GM10847 (cell line): ENCODE results near the gene TBC1D4.

Source experiments
- POLR2A ChIP-seq: IDR thresholded peaks from 2 replicates; pipeline ENCODE4 v1.6.1; 2011; ENCODE audit not compliant: insufficient read length; ENCODE audit errors: extremely low read depth

Gene TBC1D4

DNA sequence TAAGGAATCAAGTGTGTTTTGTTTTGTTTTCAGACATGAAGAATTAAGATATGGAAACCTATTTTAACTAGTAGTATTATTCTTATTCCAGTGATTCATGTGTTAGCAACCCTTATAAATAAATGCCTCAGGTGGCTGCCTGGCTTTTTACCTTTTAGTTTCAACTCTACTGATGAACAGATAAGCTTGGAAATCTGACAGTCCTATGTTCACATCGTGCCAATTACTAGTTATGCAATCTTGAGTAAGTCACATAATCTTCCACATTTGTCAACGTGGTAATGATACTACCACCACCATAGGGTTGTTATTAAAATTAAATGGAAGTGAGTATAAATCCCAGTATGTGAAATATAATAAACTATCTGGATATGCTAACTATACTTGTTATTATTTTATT, 64.3 kb downstream of the TBC1D4 start:
- TF ChIP-seq POLR2A = no peak

DNA sequence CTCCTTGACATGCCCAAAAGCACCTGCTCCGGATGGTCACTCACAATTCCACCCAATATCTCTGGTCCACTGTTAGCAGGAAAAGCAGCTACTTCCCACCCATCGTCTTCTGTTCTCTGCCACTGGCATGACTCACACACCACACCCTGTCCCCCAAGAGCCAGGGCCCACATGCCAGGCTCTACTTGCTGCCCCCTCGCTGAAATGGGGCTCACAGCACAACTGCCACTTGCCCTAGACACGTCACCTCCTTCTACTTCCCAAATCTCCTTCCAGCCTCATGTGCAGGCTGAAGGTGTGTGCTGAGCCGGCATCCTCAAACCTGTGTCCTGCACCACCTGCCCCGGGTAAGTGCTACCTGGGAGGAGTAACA, 65.0 kb downstream of the TBC1D4 start:
- TF ChIP-seq POLR2A = no peak

DNA sequence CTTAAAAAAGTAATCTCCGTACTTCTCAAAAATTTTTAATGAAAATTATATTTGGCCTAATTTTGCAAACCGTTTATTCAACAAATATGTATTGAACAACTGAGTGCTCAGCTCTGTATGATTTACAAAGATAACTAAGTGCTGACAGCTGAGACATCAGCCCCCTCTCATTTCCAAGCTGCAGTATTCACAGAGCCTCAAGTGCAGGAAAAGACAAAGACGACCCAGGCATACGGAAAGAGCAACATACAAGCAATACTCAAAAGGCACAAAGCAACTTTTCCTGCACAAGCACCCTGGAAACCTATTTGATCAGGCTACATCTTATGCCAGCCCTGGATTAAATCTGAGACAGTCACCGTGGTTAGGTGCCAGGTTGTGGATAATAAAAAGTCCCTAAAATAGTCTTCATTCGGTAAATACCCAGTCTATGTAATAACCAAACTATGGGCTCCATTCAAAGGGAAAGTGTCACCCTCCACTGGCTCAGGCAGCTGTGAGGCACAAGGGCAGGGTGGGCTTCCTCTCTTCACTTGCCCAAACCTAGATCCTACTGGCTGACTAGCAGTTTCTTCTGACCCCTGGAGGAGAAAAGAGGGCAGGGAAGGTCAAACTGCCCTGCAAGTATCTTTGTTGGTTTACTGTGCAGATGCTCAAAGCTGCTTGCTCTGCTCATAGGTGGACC, 65.5 kb downstream of the TBC1D4 start:
- no peak for TF ChIP-seq POLR2A

DNA sequence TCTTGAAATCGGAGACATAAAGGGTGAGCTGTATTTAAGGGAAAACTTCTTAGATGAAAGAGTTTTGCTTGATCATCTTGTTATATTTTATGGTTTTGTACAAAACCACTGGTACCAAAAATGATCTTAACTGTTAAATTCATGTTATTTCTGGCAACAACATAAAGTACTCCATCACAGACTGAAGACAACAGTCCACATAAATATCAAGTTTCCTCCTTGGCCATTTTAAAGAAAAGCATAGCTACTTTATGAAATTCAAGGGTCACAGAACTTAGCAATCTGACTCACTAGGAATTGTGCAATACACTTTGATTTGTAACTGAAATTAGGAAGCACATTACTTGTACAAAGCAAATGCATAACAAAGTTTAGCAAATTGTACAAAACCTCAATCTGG, 66.3 kb downstream of the TBC1D4 start:
- no peak for TF ChIP-seq POLR2A

DNA sequence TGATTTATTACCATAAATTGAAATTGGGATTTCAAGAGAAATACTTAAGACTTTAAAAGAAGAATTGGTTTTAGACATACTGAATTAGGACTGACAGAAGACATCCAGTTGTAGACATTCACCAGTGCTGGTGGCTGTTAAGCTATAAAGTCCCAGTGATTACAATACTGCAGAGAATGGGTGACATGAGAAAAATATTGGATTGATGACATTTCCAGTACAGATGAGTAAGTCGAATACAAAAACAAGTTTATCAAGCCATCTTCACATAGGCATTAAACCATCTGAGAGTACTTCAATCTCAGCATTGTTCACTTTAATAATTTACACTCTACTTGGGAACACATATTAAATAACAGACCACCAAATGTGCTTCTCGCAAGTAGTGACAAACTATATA, 66.8 kb downstream of the TBC1D4 start:
- TF ChIP-seq POLR2A = no peak

DNA sequence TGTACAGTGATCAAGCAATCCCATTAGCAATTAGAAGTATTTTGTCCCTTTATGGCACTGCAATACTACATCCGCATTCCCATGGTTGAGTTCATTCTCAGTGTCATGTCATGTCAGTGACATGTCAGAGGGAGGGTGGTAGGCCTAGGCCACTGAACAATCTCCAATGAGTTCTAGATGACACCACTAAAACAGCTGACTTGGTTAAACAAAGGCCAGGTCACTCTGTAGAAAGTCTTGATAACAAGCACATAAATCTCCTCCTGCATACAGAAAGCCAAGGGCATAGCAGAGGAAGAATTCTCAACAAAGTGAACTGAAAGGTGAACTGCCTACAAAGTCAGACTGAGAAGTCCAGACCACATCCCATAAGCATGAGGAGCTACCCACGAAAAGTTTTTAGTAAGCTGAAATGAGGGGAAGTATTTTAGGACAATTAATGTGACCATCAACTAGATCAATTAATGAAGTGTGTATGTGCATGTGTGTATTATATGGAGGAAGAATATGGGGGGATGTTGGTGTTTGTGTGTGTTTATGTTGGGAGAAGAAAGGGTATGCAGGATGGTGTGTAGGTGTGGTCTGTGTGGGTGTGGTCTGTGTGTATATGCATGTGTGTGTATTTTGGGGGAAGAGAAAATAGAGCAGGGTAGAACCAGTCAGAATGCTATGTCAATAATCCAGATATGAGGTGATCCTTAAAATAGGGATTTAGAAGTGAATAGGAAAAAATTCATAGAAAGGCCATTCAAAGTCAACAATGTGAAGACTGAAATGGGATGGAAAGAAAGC, 67.7 kb downstream of the TBC1D4 start:
- TF ChIP-seq POLR2A = no peak

DNA sequence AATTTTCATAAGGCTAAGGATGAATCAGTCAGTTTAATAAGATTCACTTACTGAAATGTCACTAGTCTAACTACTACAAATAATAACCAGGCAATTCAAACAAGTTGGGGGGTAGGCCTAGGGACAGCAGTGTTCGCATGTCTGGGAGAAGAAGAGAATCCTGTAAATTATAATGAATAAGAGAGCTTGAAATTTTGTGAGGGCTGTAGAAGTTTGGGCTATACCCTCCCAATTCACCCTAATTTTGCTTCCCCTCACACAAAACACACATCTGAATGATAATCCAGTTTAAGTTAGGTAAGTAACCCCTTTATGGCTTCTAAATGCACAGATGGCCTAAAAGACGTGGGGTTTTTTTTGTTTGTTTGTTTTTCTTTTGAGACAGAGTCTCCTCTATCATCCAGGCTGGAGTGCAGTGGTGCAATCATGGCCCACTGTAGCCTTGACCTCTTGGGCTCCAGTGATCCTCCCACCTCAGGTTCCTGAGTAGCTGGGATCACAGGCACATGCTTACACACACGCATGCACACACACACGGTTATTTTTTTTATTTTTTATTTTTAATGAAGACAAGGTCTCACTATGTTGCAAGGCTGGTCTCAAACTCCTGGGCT, 69.9 kb downstream of the TBC1D4 start:
- no peak for TF ChIP-seq POLR2A

DNA sequence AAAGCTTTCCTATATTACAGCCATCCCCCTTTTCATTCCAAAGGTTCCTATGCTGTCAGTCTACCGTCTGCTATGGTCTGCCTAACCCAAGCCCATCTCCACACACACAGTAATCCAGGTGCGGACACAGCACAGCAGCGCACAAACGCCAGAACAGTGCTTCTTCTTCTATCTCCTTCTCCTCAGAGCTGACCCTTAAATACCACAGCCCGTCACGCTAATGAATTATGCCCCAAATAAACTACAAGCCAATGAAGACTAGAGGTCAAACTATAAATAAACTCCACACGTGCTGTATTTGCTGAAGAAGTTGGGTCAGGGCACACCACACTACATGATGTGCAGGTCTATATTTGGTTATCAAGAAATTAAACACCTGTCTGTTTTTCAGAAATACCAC, 71.8 kb downstream of the TBC1D4 start:
- no peak for TF ChIP-seq POLR2A

DNA sequence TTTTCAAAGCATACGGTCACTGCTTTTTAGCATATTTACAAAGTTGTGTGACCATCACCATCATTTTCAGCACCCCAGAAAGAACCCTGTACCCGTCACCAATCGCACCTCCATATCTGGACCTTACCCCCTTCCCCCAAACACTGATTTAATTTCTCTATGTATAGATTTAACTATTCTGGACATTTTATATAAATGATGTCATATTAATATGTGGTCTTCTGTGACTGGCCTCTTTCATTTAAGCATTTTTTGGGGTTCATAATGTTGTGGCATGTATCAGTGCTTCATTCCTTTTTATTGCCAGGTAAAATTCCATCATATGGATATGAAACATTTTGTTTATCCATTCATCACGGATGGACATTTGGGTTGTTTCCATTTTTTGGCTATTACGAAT, 74.0 kb downstream of the TBC1D4 start:
- no peak for TF ChIP-seq POLR2A

DNA sequence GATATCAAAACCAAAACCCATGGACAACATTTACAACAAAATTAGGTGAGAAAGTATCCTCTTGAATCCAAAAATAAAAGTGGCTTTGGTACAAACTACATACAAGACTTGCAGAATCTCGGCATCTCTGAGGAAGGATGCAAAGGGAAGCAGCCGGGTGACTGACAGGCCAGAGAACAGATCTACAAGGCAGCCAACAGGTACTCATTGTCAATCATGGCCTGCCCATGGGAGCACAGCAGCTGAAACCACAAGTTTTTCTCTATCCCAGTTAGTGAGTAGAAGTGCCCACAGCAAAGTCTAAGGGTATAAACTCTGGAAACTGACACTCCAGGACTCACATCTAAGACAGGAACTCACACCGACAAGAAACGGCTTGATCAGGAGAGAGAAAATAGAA, 74.5 kb downstream of the TBC1D4 start:
- no peak for TF ChIP-seq POLR2A

DNA sequence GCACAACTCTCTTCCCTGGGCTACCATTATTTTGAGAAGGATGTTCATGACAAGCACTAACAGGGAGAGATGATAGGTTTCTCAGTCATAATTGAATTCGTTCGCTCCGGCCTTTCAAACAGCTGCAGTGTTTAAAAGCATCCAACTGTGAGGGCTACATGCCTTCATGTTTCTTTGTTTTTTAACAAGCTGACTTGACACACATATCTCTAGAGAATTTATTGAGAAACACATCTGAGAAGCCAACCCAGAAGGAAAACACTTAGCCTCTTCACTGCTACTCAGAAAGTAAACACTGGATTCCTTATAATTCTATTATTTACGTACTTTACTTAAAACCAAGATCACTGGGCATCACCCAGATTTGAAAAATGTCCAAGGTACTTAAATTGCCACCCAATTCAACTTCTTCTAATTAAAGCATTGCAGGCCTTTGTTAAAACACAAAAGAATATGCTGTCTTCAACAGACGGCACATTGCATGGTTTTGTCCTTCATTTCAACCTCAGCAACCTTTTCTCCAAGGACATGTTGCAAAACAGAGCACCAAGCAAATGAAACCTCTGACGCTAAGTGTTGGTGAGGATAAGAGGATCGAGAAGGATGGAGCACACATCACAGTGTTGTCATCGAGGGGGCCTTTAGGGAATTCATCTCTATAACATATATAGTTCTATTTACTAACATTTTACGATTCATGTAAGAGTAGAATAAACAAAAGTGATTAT, 75.8 kb downstream of the TBC1D4 start:
- TF ChIP-seq POLR2A = no peak

DNA sequence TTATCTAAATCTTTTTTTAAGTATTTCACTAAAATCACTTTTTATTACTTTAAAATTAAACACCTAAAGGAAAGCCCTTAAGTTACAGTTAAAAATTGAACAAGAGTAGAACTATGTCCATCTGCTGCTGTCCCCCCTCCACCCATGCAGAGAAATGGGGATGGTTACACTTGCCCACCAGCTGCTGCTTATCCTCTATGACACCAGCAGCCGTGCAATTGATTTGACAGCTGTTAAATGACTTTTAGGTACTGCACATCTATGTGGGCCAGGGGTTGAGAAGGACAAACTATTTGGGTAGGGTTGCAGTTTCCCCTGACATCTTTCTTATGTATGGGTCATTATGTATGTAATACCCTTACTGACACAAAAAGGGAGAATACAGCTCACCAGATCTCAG, 77.2 kb downstream of the TBC1D4 start:
- TF ChIP-seq POLR2A = no peak

DNA sequence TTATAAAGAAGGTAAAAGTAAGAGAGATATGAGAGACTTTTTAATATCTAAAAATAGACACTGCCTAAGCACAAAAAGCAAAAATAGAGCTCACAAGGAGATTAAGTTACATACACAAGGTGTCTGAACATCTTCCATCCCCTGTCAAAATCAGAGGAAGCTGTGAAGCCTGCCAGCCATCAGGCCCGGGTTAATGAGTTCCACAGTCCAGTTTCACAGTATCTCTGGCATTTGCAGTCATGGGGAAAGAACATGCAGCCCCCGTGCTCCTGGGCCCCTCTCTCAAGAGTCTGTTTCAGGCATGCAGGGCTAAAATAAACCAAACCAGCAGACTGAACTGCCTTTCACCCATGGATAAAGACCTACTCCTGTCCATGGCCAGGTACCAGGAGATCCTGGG, 79.2 kb downstream of the TBC1D4 start:
- TF ChIP-seq POLR2A = no peak

DNA sequence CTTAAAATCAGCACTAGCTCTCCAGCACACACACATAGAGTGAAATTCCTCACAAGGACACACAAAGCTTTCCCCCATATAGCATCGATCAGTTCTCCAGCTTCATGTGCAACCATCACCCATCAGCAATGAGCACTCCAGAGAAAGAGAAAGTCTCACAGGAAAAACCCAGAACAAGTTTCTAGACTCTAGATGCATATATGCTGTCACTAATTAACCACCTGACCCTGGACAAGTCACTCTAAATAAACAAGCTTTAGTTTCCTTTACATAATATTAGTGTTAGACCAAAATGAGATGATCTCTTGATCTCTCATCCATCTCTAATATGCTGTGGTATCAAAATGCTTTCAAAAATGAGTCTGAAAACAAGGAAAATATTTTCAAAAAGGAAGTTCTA, 81.2 kb downstream of the TBC1D4 start:
- TF ChIP-seq POLR2A = no peak

DNA sequence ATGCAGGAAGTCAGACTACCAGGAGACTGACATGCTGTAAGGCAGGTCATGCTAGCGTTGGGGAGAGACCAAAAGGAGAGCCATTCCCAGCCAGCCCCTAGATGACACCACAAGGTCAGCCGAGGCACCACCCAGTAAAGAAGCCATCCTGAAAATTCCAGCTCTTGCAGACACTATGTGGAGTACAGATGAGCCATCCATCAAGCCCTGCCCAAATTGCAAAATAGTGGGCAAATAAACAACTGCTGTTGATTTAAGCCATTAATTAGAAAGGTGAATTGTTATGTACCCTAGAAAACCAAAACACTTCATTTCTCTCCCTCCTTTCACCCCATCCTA, 82.1 kb downstream of the TBC1D4 start:
- no peak for TF ChIP-seq POLR2A
